Neural crest cell (in vitro differentiated cells): ENCODE data around the gene FHOD3. TPM values are rescaled to one million over a fixed set of nuclear protein-coding genes. Genes with fewer than 3 reads are reported as not detected.

Experiments used
- DNase-seq: peaks from one replicate; pipeline ENCODE4 v3.0.0; 2021; ENCODE audit warnings: low read depth, mixed read lengths, low spot score
- H3K27ac Mint-ChIP-seq: one replicate; pipeline ENCODE4 v1.8.0; 2021; ENCODE audit warnings: mild to moderate bottlenecking, mixed read lengths; ENCODE audit not compliant: unreplicated experiment
- H3K27me3 Mint-ChIP-seq: 2 replicates; pipeline ENCODE4 v1.8.0; 2021; ENCODE audit warnings: low read depth, mild to moderate bottlenecking, mixed read lengths
- H3K36me3 Mint-ChIP-seq: 2 replicates; pipeline ENCODE4 v1.8.0; 2021; ENCODE audit warnings: low read depth, mild to moderate bottlenecking, mixed read lengths
- H3K4me1 Mint-ChIP-seq: 2 replicates; pipeline ENCODE4 v1.8.0; 2021; ENCODE audit warnings: mixed read lengths
- H3K4me3 Mint-ChIP-seq: one replicate; pipeline ENCODE4 v1.8.0; 2021; ENCODE audit warnings: mild to moderate bottlenecking, mixed read lengths
- H3K9me3 Mint-ChIP-seq: 2 replicates; pipeline ENCODE4 v1.8.0; 2021; ENCODE audit warnings: mixed read lengths
- CTCF ChIP-seq: fragments of 200-600 bp; sonication (generic); conservative IDR thresholded peaks from 2 replicates; pipeline ENCODE4 v1.5.0; 2021; ENCODE audit warnings: antibody characterized with exemption, mild to moderate bottlenecking
- total RNA-seq: library from RNA; stranded (reverse); gene quantifications from 2 replicates; pipeline ENCODE4 v1.2.1, GENCODE V29; 2021

FHOD3 gene
- total RNA-seq, 1 donor from 2014 or later: 28.6 TPM

DNA sequence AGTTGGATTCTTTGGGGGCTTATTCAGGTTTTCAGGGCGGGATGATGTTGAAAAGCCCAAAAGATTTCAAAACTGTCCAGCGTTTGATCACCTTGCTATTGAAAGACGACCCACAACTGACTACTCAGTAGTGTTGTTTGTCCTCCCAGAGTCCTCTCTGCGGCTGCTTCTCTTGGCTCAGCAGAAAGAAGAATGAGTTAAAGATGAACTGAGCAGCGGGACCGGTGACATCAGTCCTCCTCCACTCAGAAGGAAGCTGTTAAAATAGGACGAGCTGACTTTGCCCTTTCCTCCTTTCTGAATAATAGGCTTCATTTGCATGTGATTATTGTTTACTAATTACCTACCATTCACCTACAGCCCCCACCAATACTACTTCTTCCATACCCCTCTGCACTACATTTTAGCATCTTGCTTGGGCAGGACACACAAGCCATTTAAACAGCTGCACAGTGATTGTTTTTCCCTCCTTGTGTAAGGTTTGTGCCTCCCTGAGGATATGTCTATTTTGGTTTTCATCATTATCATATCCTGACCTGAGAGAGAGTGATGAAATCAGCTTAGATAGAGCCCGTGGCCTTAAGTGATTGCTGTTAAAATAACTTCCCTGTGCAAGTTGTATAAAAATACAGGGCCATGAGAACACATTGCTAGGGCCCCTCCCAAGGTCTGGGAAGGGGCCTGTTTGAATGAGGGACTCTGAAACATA lies 261.8 kb downstream of the FHOD3 start:
- Mint-ChIP-seq H3K36me3 (peaks cover 2% of the 10 kb centered on the region), H3K4me1 (peaks cover 2% of the 10 kb centered on the region), H3K4me3 (no peak overlapping the region), H3K27me3 (no peaks in the 10 kb centered on the region), H3K9me3 (peaks cover 6% of the 10 kb centered on the region), H3K27ac (no peak overlapping the region)
- TF ChIP-seq CTCF: no peak
- DNase-seq: no peak

GRCh38 chr18:36560187-36560586 lies 262.7 kb downstream of the FHOD3 start:
- H3K27me3 Mint-ChIP-seq: no peaks in the 10 kb centered on the region
- peaks cover 11% of the 10 kb centered on the region for H3K4me1 Mint-ChIP-seq
- H3K36me3 Mint-ChIP-seq: peaks cover 2% of the 10 kb centered on the region
- H3K27ac Mint-ChIP-seq: no peak overlapping the region
- DNase-seq: no peak
- H3K4me3 Mint-ChIP-seq: no peak overlapping the region
- peaks cover 6% of the 10 kb centered on the region for H3K9me3 Mint-ChIP-seq
- no peak for TF ChIP-seq CTCF

- TF ChIP-seq CTCF: no peak
- peaks cover 2% of the 10 kb centered on the region for H3K36me3 Mint-ChIP-seq
Measured at GRCh38 chr18:36561046-36561445, 263.5 kb downstream of the FHOD3 start.

GRCh38 chr18:36564841-36565240 lies 267.3 kb downstream of the FHOD3 start:
- Mint-ChIP-seq H3K27me3 (no peaks in the 10 kb centered on the region), H3K9me3 (no peaks in the 10 kb centered on the region), H3K36me3 (no peaks in the 10 kb centered on the region), H3K27ac (no peak overlapping the region), H3K4me1 (peaks cover 31% of the 10 kb centered on the region), H3K4me3 (peak overlapping the region; percentile 4)
- TF ChIP-seq CTCF: no peak
- no peak for DNase-seq

More at GRCh38 chr18:36561046-36561445, 263.5 kb downstream of the FHOD3 start:
- Mint-ChIP-seq H3K4me1 (peaks cover 19% of the 10 kb centered on the region), H3K9me3 (peaks cover 6% of the 10 kb centered on the region), H3K27ac (no peak overlapping the region), H3K4me3 (no peak overlapping the region), H3K27me3 (no peaks in the 10 kb centered on the region)
- DNase-seq: no peak

- Mint-ChIP-seq H3K9me3 (no peaks in the 10 kb centered on the region), H3K27ac (no peak overlapping the region), H3K4me1 (peaks cover 36% of the 10 kb centered on the region), H3K4me3 (no peak overlapping the region), H3K27me3 (no peaks in the 10 kb centered on the region), H3K36me3 (no peaks in the 10 kb centered on the region)
- no peak for DNase-seq
- TF ChIP-seq CTCF: no peak
Measured at GRCh38 chr18:36567800-36568199, 270.3 kb downstream of the FHOD3 start.
